ENCODE results near the gene DERL3. TPM values are rescaled to one million over a fixed set of nuclear protein-coding genes. Genes with fewer than 3 reads are reported as not detected.

Gene DERL3
- total RNA-seq, 1 donor from 2014 or later: 0.12 TPM

- no peak for DNase-seq (ENCODE audit: low read depth)
- H3K4me3 ChIP-seq (ENCODE audit: low read depth, low read length): no peak overlapping the region
- TF ChIP-seq CTCF (conservative IDR thresholded peaks at IDR 0.05; ENCODE audit: low read depth, low read length): no peak
These were observed 47.7 kb downstream of the DERL3 start for GRCh38 chr22:23790819-23791737.

GRCh38 chr22:23789638-23790037, 49.2 kb downstream of the DERL3 start:
- H3K4me3 ChIP-seq (ENCODE audit: low read depth, low read length): no peak overlapping the region
- TF ChIP-seq CTCF (conservative IDR thresholded peaks at IDR 0.05; ENCODE audit: low read depth, low read length): peak; percentile 39
- DNase-seq (ENCODE audit: low read depth): no peak

- no peak overlapping the region for H3K4me3 ChIP-seq (ENCODE audit: low read depth, low read length)
- TF ChIP-seq CTCF (conservative IDR thresholded peaks at IDR 0.05; ENCODE audit: low read depth, low read length): no peak
- no peak for DNase-seq (ENCODE audit: low read depth)
These were observed 49.7 kb downstream of the DERL3 start for GRCh38 chr22:23789121-23789520.

- no peak for TF ChIP-seq CTCF (conservative IDR thresholded peaks at IDR 0.05; ENCODE audit: low read depth, low read length)
- peak overlapping the region; percentile 93 for H3K4me3 ChIP-seq (ENCODE audit: low read depth, low read length)
- DNase-seq (ENCODE audit: low read depth): no peak
These were observed 50.9 kb downstream of the DERL3 start for GRCh38 chr22:23787910-23788309.

GRCh38 chr22:23787600-23787896, 51.3 kb downstream of the DERL3 start:
- H3K4me3 ChIP-seq (ENCODE audit: low read depth, low read length): peak overlapping the region; percentile 93
- TF ChIP-seq CTCF (conservative IDR thresholded peaks at IDR 0.05; ENCODE audit: low read depth, low read length): no peak
- no peak for DNase-seq (ENCODE audit: low read depth)

GRCh38 chr22:23786752-23787599, 51.8 kb downstream of the DERL3 start, which contains the start of gene SMARCB1:
Gene SMARCB1, plus strand, starts transcription at chr22:23786966. Its CDS starts 204 bp downstream, at chr22:23787170.
- peak within 1 kb of the TSS; percentile 93 for H3K4me3 ChIP-seq (ENCODE audit: low read depth, low read length)
- no peak for TF ChIP-seq CTCF (conservative IDR thresholded peaks at IDR 0.05; ENCODE audit: low read depth, low read length)
- no peak for DNase-seq (ENCODE audit: low read depth)

All from epithelial cell of proximal tubule (primary cell).